ENCODE results near the gene TBX1. TPM values are rescaled to one million over a fixed set of nuclear protein-coding genes. Genes with fewer than 3 reads are reported as not detected.

TBX1 gene
- polyA plus RNA-seq, 1 donor (not counting 4 experiments of a cell fraction or from before 2014, with no cell fraction given): 0.10 TPM

GRCh38 chr22:19757140-19757984 lies 3.2 kb upstream of the TBX1 start:
- Histone ChIP-seq H3K4me1 (ENCODE audit: control insufficient read depth, extremely low read depth, insufficient read depth, low read length) (peaks cover 6% of the 10 kb centered on the region), H3K4me3 (ENCODE audit: control insufficient read depth in 2 of 3, extremely low read depth in 1 of 3, insufficient read depth in 2 of 3, low read depth in 1 of 3, low read length in 3 of 3) (no peak overlapping the region), H4K20me1 (ENCODE audit: control insufficient read depth, extremely low read depth, insufficient read depth, low read length) (no peaks in the 10 kb centered on the region), H3K9me1 (ENCODE audit: control insufficient read depth, extremely low read depth, insufficient read depth, low read length) (no peaks in the 10 kb centered on the region), H3K27ac (ENCODE audit: control insufficient read depth, insufficient read depth, low read length) (no peak overlapping the region), H2AFZ (ENCODE audit: control insufficient read depth, low read length) (no peak overlapping the region), H3K36me3 (ENCODE audit: control insufficient read depth in 2 of 2, extremely low read depth in 1 of 2, insufficient read depth in 2 of 2, low read length in 2 of 2) (no peaks in the 10 kb centered on the region), H3K4me2 (ENCODE audit: control insufficient read depth, extremely low read depth, insufficient read depth, low read depth, low read length) (peak overlapping the region; percentile 22), H3K79me2 (ENCODE audit: control insufficient read depth, insufficient read depth, low read length) (no peaks in the 10 kb centered on the region), H3K9ac (ENCODE audit: control insufficient read depth, extremely low read depth, insufficient read depth, low read length) (no peak overlapping the region), H3K27me3 (ENCODE audit: control insufficient read depth, extremely low read depth, insufficient read depth, low read length) (peaks cover 59% of the 10 kb centered on the region), H3K9me3 (ENCODE audit: control insufficient read depth, low read depth, low read length) (no peaks in the 10 kb centered on the region)
- TF ChIP-seq CTCF (optimal IDR thresholded peaks at IDR 0.05 in 1 of 3, IDR thresholded peaks at IDR 0.05 in 1 of 3, conservative IDR thresholded peaks at IDR 0.05 in 1 of 3; ENCODE audit: extremely low read depth in 1 of 3, insufficient read depth in 2 of 3, low read length in 3 of 3) (no peak), EZH2 (IDR thresholded peaks at IDR 0.05; ENCODE audit: low read length) (no peak)
- FAIRE-seq: no peak
- DNase-seq (ENCODE audit: low read depth, low spot score): no peak
- dilution Hi-C loops (cut with MboI; ENCODE audit: extremely low pct_ligation_motif_present, low sequenced_read_pairs): no loop called here

GRCh38 chr22:19757985-19758895 lies 2.3 kb upstream of the TBX1 start:
- no peak overlapping the region for H3K4me3 ChIP-seq (ENCODE audit: control insufficient read depth in 2 of 3, extremely low read depth in 1 of 3, insufficient read depth in 2 of 3, low read depth in 1 of 3, low read length in 3 of 3)
- no peak overlapping the region for H3K27ac ChIP-seq (ENCODE audit: control insufficient read depth, insufficient read depth, low read length)
- no peak overlapping the region for H2AFZ ChIP-seq (ENCODE audit: control insufficient read depth, low read length)
- H3K4me1 ChIP-seq (ENCODE audit: control insufficient read depth, extremely low read depth, insufficient read depth, low read length): peaks cover 6% of the 10 kb centered on the region
- TF ChIP-seq CTCF (optimal IDR thresholded peaks at IDR 0.05 in 1 of 3, IDR thresholded peaks at IDR 0.05 in 1 of 3, conservative IDR thresholded peaks at IDR 0.05 in 1 of 3; ENCODE audit: extremely low read depth in 1 of 3, insufficient read depth in 2 of 3, low read length in 3 of 3) (no peak), EZH2 (IDR thresholded peaks at IDR 0.05; ENCODE audit: low read length) (no peak)
- dilution Hi-C loops (cut with MboI; ENCODE audit: extremely low pct_ligation_motif_present, low sequenced_read_pairs): no loop called here
- DNase-seq (ENCODE audit: low read depth, low spot score) (no peak), FAIRE-seq (no peak)
- H3K9ac ChIP-seq (ENCODE audit: control insufficient read depth, extremely low read depth, insufficient read depth, low read length): no peak overlapping the region
- peaks cover 57% of the 10 kb centered on the region for H3K27me3 ChIP-seq (ENCODE audit: control insufficient read depth, extremely low read depth, insufficient read depth, low read length)
- no peaks in the 10 kb centered on the region for H4K20me1 ChIP-seq (ENCODE audit: control insufficient read depth, extremely low read depth, insufficient read depth, low read length)
- H3K9me1 ChIP-seq (ENCODE audit: control insufficient read depth, extremely low read depth, insufficient read depth, low read length): no peaks in the 10 kb centered on the region
- H3K9me3 ChIP-seq (ENCODE audit: control insufficient read depth, low read depth, low read length): no peaks in the 10 kb centered on the region
- H3K4me2 ChIP-seq (ENCODE audit: control insufficient read depth, extremely low read depth, insufficient read depth, low read depth, low read length): no peak overlapping the region
- H3K79me2 ChIP-seq (ENCODE audit: control insufficient read depth, insufficient read depth, low read length): no peaks in the 10 kb centered on the region
- H3K36me3 ChIP-seq (ENCODE audit: control insufficient read depth in 2 of 2, extremely low read depth in 1 of 2, insufficient read depth in 2 of 2, low read length in 2 of 2): no peaks in the 10 kb centered on the region

All from keratinocyte (primary cell).